GM12891 (cell line): ENCODE measurements around the gene FAM83G.

Source experiments
- POLR2A ChIP-seq: IDR thresholded peaks from 2 replicates; pipeline ENCODE4 v1.6.1; 2011; ENCODE audit warnings: low read depth, low read length, control low read depth
- POLR2AphosphoS5 ChIP-seq: IDR thresholded peaks from 2 replicates; pipeline ENCODE4 v1.6.1; 2011; ENCODE audit warnings: low read depth, low read length, control low read depth

GRCh38 chr17:18921485-18921884 lies 83.1 kb downstream of the FAM83G start:
- TF ChIP-seq POLR2A: no peak
- no peak for TF ChIP-seq POLR2AphosphoS5
